Chondrocyte (in vitro differentiated cells): ENCODE results near the gene KCNQ2. TPM values are rescaled to one million over a fixed set of nuclear protein-coding genes. Genes with fewer than 3 reads are reported as not detected.

Experiments used
- DNase-seq: peaks from one replicate; pipeline ENCODE4 v3.0.0; 2021; ENCODE audit warnings: mixed read lengths, low spot score
- H3K27ac Mint-ChIP-seq: one replicate; pipeline ENCODE4 v1.8.0; 2021; ENCODE audit warnings: mild to moderate bottlenecking, moderate library complexity, mixed read lengths; ENCODE audit not compliant: unreplicated experiment
- H3K27me3 Mint-ChIP-seq: 2 replicates; pipeline ENCODE4 v1.8.0; 2021; ENCODE audit warnings: low read depth, mixed read lengths
- H3K36me3 Mint-ChIP-seq: 2 replicates; pipeline ENCODE4 v1.8.0; 2021; ENCODE audit warnings: low read depth, mixed read lengths
- H3K4me1 Mint-ChIP-seq: 2 replicates; pipeline ENCODE4 v1.8.0; 2021; ENCODE audit warnings: low read depth, mild to moderate bottlenecking, mixed read lengths
- H3K4me3 Mint-ChIP-seq: one replicate; pipeline ENCODE4 v1.8.0; 2021; ENCODE audit warnings: mild to moderate bottlenecking, moderate library complexity, mixed read lengths; ENCODE audit not compliant: unreplicated experiment
- H3K9me3 Mint-ChIP-seq: 2 replicates; pipeline ENCODE4 v1.8.0; 2021; ENCODE audit warnings: low read depth, mixed read lengths
- CTCF ChIP-seq: fragments of 200-600 bp; sonication (generic); IDR thresholded peaks from 2 replicates; pipeline ENCODE4 v1.5.0; 2021; ENCODE audit warnings: antibody characterized with exemption, mild to moderate bottlenecking, moderate library complexity
- total RNA-seq: library from RNA; stranded (reverse); gene quantifications from 3 replicates; pipeline ENCODE4 v1.2.1, GENCODE V29; 2021

KCNQ2 gene
- total RNA-seq, 1 donor from 2014 or later = not detected

- no peaks in the 10 kb centered on the region for H3K4me1 Mint-ChIP-seq
- no peaks in the 10 kb centered on the region for H3K36me3 Mint-ChIP-seq
- H3K27me3 Mint-ChIP-seq = peaks cover 40% of the 10 kb centered on the region
- no peak for DNase-seq
- no peak overlapping the region for H3K4me3 Mint-ChIP-seq
- TF ChIP-seq CTCF = no peak
- H3K9me3 Mint-ChIP-seq = no peaks in the 10 kb centered on the region
- no peak overlapping the region for H3K27ac Mint-ChIP-seq
These were observed 74.5 kb downstream of the KCNQ2 start for GRCh38 chr20:63397946-63398450.

GRCh38 chr20:63397155-63397843 lies 75.2 kb downstream of the KCNQ2 start:
- no peak overlapping the region for H3K4me3 Mint-ChIP-seq
- no peaks in the 10 kb centered on the region for H3K9me3 Mint-ChIP-seq
- TF ChIP-seq CTCF = no peak
- H3K27me3 Mint-ChIP-seq = peaks cover 40% of the 10 kb centered on the region
- H3K27ac Mint-ChIP-seq = no peak overlapping the region
- H3K4me1 Mint-ChIP-seq = no peaks in the 10 kb centered on the region
- no peaks in the 10 kb centered on the region for H3K36me3 Mint-ChIP-seq
- DNase-seq = no peak

GRCh38 chr20:63396300-63396699 lies 76.2 kb downstream of the KCNQ2 start:
- no peak overlapping the region for H3K4me3 Mint-ChIP-seq
- no peaks in the 10 kb centered on the region for H3K4me1 Mint-ChIP-seq
- DNase-seq = no peak
- peaks cover 2% of the 10 kb centered on the region for H3K9me3 Mint-ChIP-seq
- H3K36me3 Mint-ChIP-seq = no peaks in the 10 kb centered on the region
- H3K27ac Mint-ChIP-seq = no peak overlapping the region
- peaks cover 33% of the 10 kb centered on the region for H3K27me3 Mint-ChIP-seq
- no peak for TF ChIP-seq CTCF

GRCh38 chr20:63395723-63396122 lies 76.7 kb downstream of the KCNQ2 start:
- no peaks in the 10 kb centered on the region for H3K36me3 Mint-ChIP-seq
- H3K9me3 Mint-ChIP-seq = peaks cover 5% of the 10 kb centered on the region
- no peak overlapping the region for H3K4me3 Mint-ChIP-seq
- no peak overlapping the region for H3K27ac Mint-ChIP-seq
- no peak for TF ChIP-seq CTCF
- no peak for DNase-seq
- peaks cover 31% of the 10 kb centered on the region for H3K27me3 Mint-ChIP-seq
- H3K4me1 Mint-ChIP-seq = no peaks in the 10 kb centered on the region

- no peak overlapping the region for H3K4me3 Mint-ChIP-seq
- H3K4me1 Mint-ChIP-seq = no peaks in the 10 kb centered on the region
- no peak for DNase-seq
- H3K27ac Mint-ChIP-seq = no peak overlapping the region
- H3K9me3 Mint-ChIP-seq = peaks cover 8% of the 10 kb centered on the region
- peaks cover under 1% of the 10 kb centered on the region for H3K36me3 Mint-ChIP-seq
- peaks cover 25% of the 10 kb centered on the region for H3K27me3 Mint-ChIP-seq
- no peak for TF ChIP-seq CTCF
These were observed 77.5 kb downstream of the KCNQ2 start for GRCh38 chr20:63394920-63395455.
